HG02885 (cell line): ENCODE measurements around the gene COX5A.
A peak's percentile ranks its signal among the peaks of the same experiment; 100 is the strongest.
"Not testable (repeated sequence)": the region's sequence is repeated elsewhere in the genome, so short reads cannot be mapped to it uniquely, and the experiment has no call there.

Source experiments
- ATAC-seq: cut with Tn5 transposase; IDR thresholded peaks from one replicate; pipeline ENCODE4 v1.9.1; 2021; ENCODE audit warnings: mild to moderate bottlenecking; ENCODE audit not compliant: unreplicated experiment, poor library complexity

Gene COX5A

GRCh38 chr15:74902295-74903075 is 35.4 kb downstream of the COX5A start:
- ATAC-seq, result no peak

GRCh38 chr15:74901612-74902063 is 36.2 kb downstream of the COX5A start:
- ATAC-seq, result no peak

- ATAC-seq, result no peak
Measured at GRCh38 chr15:74897300-74897701, 40.6 kb downstream of the COX5A start.

GRCh38 chr15:74896316-74896715 is 41.6 kb downstream of the COX5A start:
- ATAC-seq, result no peak

- ATAC-seq, result no peak
Measured at GRCh38 chr15:74895830-74896229, 42.0 kb downstream of the COX5A start.

- not testable (repeated sequence) for ATAC-seq
Measured at GRCh38 chr15:74894383-74894782, 43.5 kb downstream of the COX5A start.

- no peak for ATAC-seq
Measured at GRCh38 chr15:74893627-74894026, 44.2 kb downstream of the COX5A start.

GRCh38 chr15:74892931-74893330 is 44.9 kb downstream of the COX5A start:
- no peak for ATAC-seq

GRCh38 chr15:74892313-74892712 is 45.6 kb downstream of the COX5A start:
- ATAC-seq, result no peak

- no peak for ATAC-seq
Measured at GRCh38 chr15:74891469-74891868, 46.4 kb downstream of the COX5A start.

GRCh38 chr15:74890665-74890960 is 47.3 kb downstream of the COX5A start:
- ATAC-seq, result no peak

GRCh38 chr15:74889883-74890664 is 47.8 kb downstream of the COX5A start, which contains the start of gene MPI:
Gene MPI (plus strand): TSS chr15:74890042. CDS start chr15:74890074, 32 bp downstream.
- ATAC-seq, result peak; percentile 96

GRCh38 chr15:74889390-74889882 is 48.4 kb downstream of the COX5A start:
- ATAC-seq, result peak; percentile 5

GRCh38 chr15:74888716-74889115 is 49.2 kb downstream of the COX5A start:
- ATAC-seq, result no peak

GRCh38 chr15:74887537-74888193 is 50.2 kb downstream of the COX5A start:
- ATAC-seq, result not testable (repeated sequence)

GRCh38 chr15:74885461-74885860 is 52.4 kb downstream of the COX5A start:
- ATAC-seq, result no peak

- ATAC-seq, result no peak
Measured at GRCh38 chr15:74884428-74885223, 53.2 kb downstream of the COX5A start.

- no peak for ATAC-seq
Measured at GRCh38 chr15:74882528-74882927, 55.3 kb downstream of the COX5A start.

- no peak for ATAC-seq
Measured at GRCh38 chr15:74878273-74878672, 59.6 kb downstream of the COX5A start.
